OCI-LY1 (cell line): ENCODE measurements around the gene CSNK1A1.

Experiments used
- H2AFZ ChIP-seq: fragments of 200-600 bp; sonication (generic), shearing (Covaris generic); 2 replicates; pipeline ENCODE4 v1.6.0; 2014; ENCODE audit warnings: antibody characterized with exemption, mild to moderate bottlenecking, low read length
- H3F3A ChIP-seq: fragments of 200-600 bp; sonication (generic), shearing (Covaris generic); 2 replicates; pipeline ENCODE4 v1.6.0; 2014; ENCODE audit warnings: mild to moderate bottlenecking, antibody characterized with exemption, low read length, moderate library complexity; ENCODE audit not compliant: insufficient read depth
- H3K27ac ChIP-seq: fragments of 200-600 bp; sonication (generic); 2 replicates; pipeline ENCODE4 v1.5.1; 2014; ENCODE audit warnings: low read length, mixed run types, mild to moderate bottlenecking, low read depth; ENCODE audit not compliant: poor library complexity, severe bottlenecking
- H3K27me3 ChIP-seq: fragments of 200-600 bp; sonication (generic); 2 replicates; pipeline ENCODE4 v1.6.0; 2014; ENCODE audit warnings: antibody characterized with exemption, mild to moderate bottlenecking, low read length, moderate library complexity; ENCODE audit not compliant: insufficient read depth
- H3K36me3 ChIP-seq: fragments of 200-600 bp; sonication (generic); 2 replicates; pipeline ENCODE4 v1.6.1; 2014; ENCODE audit warnings: mild to moderate bottlenecking, antibody characterized with exemption, low read length, moderate library complexity, mixed read lengths; ENCODE audit not compliant: insufficient read depth
- H3K4me1 ChIP-seq: fragments of 200-600 bp; sonication (generic); 2 replicates; pipeline ENCODE4 v1.5.1; 2014; ENCODE audit warnings: mild to moderate bottlenecking, low read length, moderate library complexity; ENCODE audit not compliant: insufficient read depth, severe bottlenecking
- H3K4me2 ChIP-seq: fragments of 200-600 bp; sonication (generic), shearing (Covaris generic); 2 replicates; pipeline ENCODE4 v1.6.1; 2014; ENCODE audit warnings: low read length
- H3K4me3 ChIP-seq: fragments of 200-600 bp; sonication (generic); 2 replicates; pipeline ENCODE4 v1.5.1; 2014; ENCODE audit warnings: low read length, low read depth, mild to moderate bottlenecking, mixed read lengths; ENCODE audit not compliant: poor library complexity, severe bottlenecking
- H3K79me2 ChIP-seq: fragments of 200-600 bp; shearing (Covaris generic); 2 replicates; pipeline ENCODE4 v1.6.1; 2016; ENCODE audit warnings: mixed run types, low read length, mixed read lengths; ENCODE audit not compliant: insufficient read depth
- H3K9ac ChIP-seq: fragments of 200-600 bp; sonication (generic), shearing (Covaris generic); 2 replicates; pipeline ENCODE4 v1.6.1; 2014; ENCODE audit warnings: mild to moderate bottlenecking, low read length, mixed read lengths
- H3K9me2 ChIP-seq: fragments of 200-600 bp; sonication (generic), shearing (Covaris generic); 2 replicates; pipeline ENCODE4 v1.6.1; 2014; ENCODE audit warnings: low read depth, mild to moderate bottlenecking, low read length, mixed read lengths
- H3K9me3 ChIP-seq: fragments of 200-600 bp; shearing (Covaris generic); 2 replicates; pipeline ENCODE4 v1.6.1; 2014; ENCODE audit warnings: low read length, mixed read lengths
- H4K20me1 ChIP-seq: fragments of 200-600 bp; sonication (generic), shearing (Covaris generic); 2 replicates; pipeline ENCODE4 v1.6.0; 2016; ENCODE audit warnings: mild to moderate bottlenecking, low read length; ENCODE audit not compliant: insufficient read depth
- EZH2 ChIP-seq: fragments of 200-600 bp; sonication (generic), shearing (Covaris generic); IDR thresholded peaks from 2 replicates; pipeline ENCODE4 v1.8.0; 2017; ENCODE audit warnings: borderline replicate concordance, mixed run types, mild to moderate bottlenecking, antibody characterized with exemption, low read length, moderate library complexity, mixed read lengths
- TF ChIP-seq, protein P1 (sequence below): fragments of 200-600 bp; sonication (generic), shearing (Covaris generic); IDR thresholded peaks from 2 replicates; pipeline ENCODE4 v1.5.1; 2017; ENCODE audit warnings: mild to moderate bottlenecking, antibody characterized with exemption, low read length, moderate library complexity, mixed read lengths

CSNK1A1 gene

DNA sequence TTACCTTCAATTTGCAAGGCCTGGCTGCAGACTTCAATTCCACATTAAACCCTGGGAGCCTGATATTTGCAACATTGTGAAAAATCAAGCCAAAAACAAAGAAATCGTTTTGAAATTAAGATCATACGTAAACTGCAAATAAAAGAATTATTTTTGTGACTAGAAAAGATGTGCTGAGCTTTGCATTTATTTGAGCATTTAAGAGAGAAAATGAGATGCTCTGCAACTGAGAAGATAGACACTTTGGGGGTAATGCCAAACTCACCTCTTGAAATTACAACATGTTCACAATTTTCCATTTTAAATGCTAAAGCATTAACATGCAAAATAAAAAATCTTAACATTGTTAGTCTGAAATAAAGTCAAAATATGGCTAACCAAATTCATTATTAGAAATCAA lies 46.6 kb downstream of the CSNK1A1 start:
- H3K27me3 ChIP-seq, result no peaks in the 10 kb centered on the region
- H3K27ac ChIP-seq, result no peak overlapping the region
- H3K4me1 ChIP-seq, result no peaks in the 10 kb centered on the region
- H3K9me2 ChIP-seq, result no peaks in the 10 kb centered on the region
- no peaks in the 10 kb centered on the region for H3K9me3 ChIP-seq
- TF ChIP-seq, protein P1, sequence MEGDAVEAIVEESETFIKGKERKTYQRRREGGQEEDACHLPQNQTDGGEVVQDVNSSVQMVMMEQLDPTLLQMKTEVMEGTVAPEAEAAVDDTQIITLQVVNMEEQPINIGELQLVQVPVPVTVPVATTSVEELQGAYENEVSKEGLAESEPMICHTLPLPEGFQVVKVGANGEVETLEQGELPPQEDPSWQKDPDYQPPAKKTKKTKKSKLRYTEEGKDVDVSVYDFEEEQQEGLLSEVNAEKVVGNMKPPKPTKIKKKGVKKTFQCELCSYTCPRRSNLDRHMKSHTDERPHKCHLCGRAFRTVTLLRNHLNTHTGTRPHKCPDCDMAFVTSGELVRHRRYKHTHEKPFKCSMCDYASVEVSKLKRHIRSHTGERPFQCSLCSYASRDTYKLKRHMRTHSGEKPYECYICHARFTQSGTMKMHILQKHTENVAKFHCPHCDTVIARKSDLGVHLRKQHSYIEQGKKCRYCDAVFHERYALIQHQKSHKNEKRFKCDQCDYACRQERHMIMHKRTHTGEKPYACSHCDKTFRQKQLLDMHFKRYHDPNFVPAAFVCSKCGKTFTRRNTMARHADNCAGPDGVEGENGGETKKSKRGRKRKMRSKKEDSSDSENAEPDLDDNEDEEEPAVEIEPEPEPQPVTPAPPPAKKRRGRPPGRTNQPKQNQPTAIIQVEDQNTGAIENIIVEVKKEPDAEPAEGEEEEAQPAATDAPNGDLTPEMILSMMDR, result no peak
- TF ChIP-seq EZH2, result no peak
- no peaks in the 10 kb centered on the region for H3F3A ChIP-seq
- H3K4me2 ChIP-seq, result no peak overlapping the region
- H3K36me3 ChIP-seq, result peaks cover 95% of the 10 kb centered on the region
- H3K4me3 ChIP-seq, result no peak overlapping the region
- H3K79me2 ChIP-seq, result no peaks in the 10 kb centered on the region
- H4K20me1 ChIP-seq, result no peaks in the 10 kb centered on the region
- no peak overlapping the region for H3K9ac ChIP-seq
- no peak overlapping the region for H2AFZ ChIP-seq

DNA sequence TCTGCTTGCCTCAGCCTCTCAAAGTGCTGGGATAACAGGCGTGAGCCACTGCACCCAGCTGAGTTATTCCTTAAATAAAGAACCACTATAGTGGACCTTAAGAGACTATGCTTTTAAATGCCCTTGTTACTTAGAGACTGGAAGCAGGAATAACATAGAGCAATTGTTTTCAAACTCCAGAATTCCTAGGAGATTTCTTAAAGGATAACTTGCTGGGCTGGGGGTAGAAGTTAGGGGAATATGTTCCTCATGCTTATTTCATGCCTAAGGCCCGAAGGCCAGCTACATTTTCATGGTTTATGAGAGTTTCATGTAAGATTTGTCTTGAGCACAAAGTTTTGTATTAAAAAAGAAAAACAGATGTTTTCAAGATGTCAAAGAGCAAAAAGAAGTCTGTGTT lies 48.2 kb downstream of the CSNK1A1 start:
- Histone ChIP-seq H3K27me3 (no peaks in the 10 kb centered on the region), H3K4me1 (no peaks in the 10 kb centered on the region), H3F3A (no peaks in the 10 kb centered on the region), H3K27ac (no peak overlapping the region), H3K79me2 (no peaks in the 10 kb centered on the region), H3K4me3 (no peak overlapping the region), H3K36me3 (peaks cover 95% of the 10 kb centered on the region), H2AFZ (no peak overlapping the region), H4K20me1 (no peaks in the 10 kb centered on the region), H3K4me2 (no peak overlapping the region), H3K9ac (no peak overlapping the region), H3K9me2 (no peaks in the 10 kb centered on the region), H3K9me3 (no peaks in the 10 kb centered on the region)
- TF ChIP-seq, protein P1, result no peak
- TF ChIP-seq EZH2, result no peak

DNA sequence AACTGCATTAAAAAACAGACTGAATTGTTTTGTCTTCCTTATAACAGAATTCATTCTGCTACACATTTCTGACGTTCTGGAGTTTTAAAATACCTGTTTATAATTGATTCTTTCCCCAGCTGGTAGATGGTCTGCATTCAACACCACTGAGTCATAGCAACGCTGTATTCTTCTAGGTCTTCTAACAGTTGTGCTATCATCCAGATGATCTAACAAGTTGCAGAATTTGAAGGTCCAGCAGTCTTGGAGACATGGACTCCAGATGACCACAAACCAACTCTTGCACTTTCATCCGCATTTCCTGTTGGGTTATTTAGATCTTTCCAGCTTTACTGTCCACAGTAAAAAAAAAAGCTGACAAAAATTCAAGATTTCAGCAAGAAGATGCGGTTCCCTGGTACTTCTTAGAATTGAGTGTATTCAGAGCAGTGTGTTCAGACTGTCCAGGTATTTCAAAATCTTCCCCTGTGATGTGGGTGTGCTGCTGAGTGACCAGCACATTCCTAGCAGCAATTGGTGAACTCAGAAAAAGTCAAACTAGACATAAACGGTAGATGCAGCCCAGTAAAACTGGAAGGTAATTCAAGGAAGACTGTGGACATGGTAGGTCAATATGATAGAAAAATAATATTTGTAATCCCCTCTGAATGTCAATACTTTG lies 50.2 kb downstream of the CSNK1A1 start:
- H3K27ac ChIP-seq, result no peak overlapping the region
- no peaks in the 10 kb centered on the region for H4K20me1 ChIP-seq
- no peaks in the 10 kb centered on the region for H3K9me2 ChIP-seq
- H3K9ac ChIP-seq, result no peak overlapping the region
- H3K79me2 ChIP-seq, result no peaks in the 10 kb centered on the region
- H3K27me3 ChIP-seq, result no peaks in the 10 kb centered on the region
- H3K36me3 ChIP-seq, result peaks cover 93% of the 10 kb centered on the region
- H3K9me3 ChIP-seq, result no peaks in the 10 kb centered on the region
- H3K4me1 ChIP-seq, result no peaks in the 10 kb centered on the region
- no peak overlapping the region for H3K4me3 ChIP-seq
- H3K4me2 ChIP-seq, result no peak overlapping the region
- no peak overlapping the region for H2AFZ ChIP-seq
- H3F3A ChIP-seq, result no peaks in the 10 kb centered on the region
- no peak for TF ChIP-seq EZH2

- Histone ChIP-seq H3K4me3 (no peak overlapping the region), H3K9ac (no peak overlapping the region), H3K9me3 (no peaks in the 10 kb centered on the region), H3K9me2 (no peaks in the 10 kb centered on the region), H3K4me2 (no peak overlapping the region), H3K4me1 (no peaks in the 10 kb centered on the region), H3F3A (no peaks in the 10 kb centered on the region), H3K79me2 (no peaks in the 10 kb centered on the region), H2AFZ (no peak overlapping the region), H3K27ac (no peak overlapping the region), H3K27me3 (no peaks in the 10 kb centered on the region), H4K20me1 (no peaks in the 10 kb centered on the region), H3K36me3 (peaks cover 93% of the 10 kb centered on the region)
- TF ChIP-seq, protein P1, result no peak
- no peak for TF ChIP-seq EZH2
These were observed 52.4 kb downstream of the CSNK1A1 start for GRCh38 chr5:149498724-149499336.
